Measurements from ENCODE around the gene TSC1. TPM values are rescaled to one million over a fixed set of nuclear protein-coding genes. Genes with fewer than 3 reads are reported as not detected.

The TSC1 gene
- total and polyA plus RNA-seq, 10 of the 15 experiments (the other 5 are each of a cell fraction or from before 2014, with no cell fraction given), result 4.0 to 48.0 (median 14.9) TPM

- in situ Hi-C loops (cut with MboI), result no loop called here
- ChIA-PET POLR2A (no interaction called here), RAD21 (ENCODE audit: unreplicated experiment) (no interaction called here), SMC1A (ENCODE audit: uncharacterized antibody, unreplicated experiment) (no interaction called here), CTCF (interaction anchor here (0.7 to 1.4 kb wide), 3 partner anchors 8 to 39 kb away, joined by 3 read pairs; no protein-coding TSS in a partner anchor)
- ATAC-seq (no peak), FAIRE-seq (no peak), DNase-seq (ENCODE audit: low read depth, low spot score) (no peak)
- Histone ChIP-seq H3K27ac (ENCODE audit: control insufficient read depth, insufficient read depth) (no peak overlapping the region), H4K20me1 (ENCODE audit: control insufficient read depth, insufficient read depth) (no peaks in the 10 kb centered on the region), H3K9ac (ENCODE audit: control insufficient read depth, insufficient read depth, low read length) (no peak overlapping the region), H3K4me2 (ENCODE audit: control insufficient read depth, insufficient read depth) (no peak overlapping the region), H3K4me3 (no peak overlapping the region), H3K4me1 (ENCODE audit: control insufficient read depth, insufficient read depth, low read length) (no peaks in the 10 kb centered on the region), H3K9me3 (replicated peaks; ENCODE audit: control insufficient read depth, insufficient read depth, low read length) (no peaks in the 10 kb centered on the region), H2AFZ (ENCODE audit: control insufficient read depth, low read depth, low read length) (no peak overlapping the region), H3K27me3 (replicated peaks in 1 of 2; ENCODE audit: control insufficient read depth in 2 of 2, insufficient read depth in 2 of 2, low read length in 1 of 2) (peaks cover 4 to 8% of the 10 kb centered on the region in 2 experiments; a peak in 2 of 4 replicates), H3K36me3 (ENCODE audit: control insufficient read depth in 2 of 2, insufficient read depth in 2 of 2, low read length in 1 of 2) (no peaks in the 10 kb centered on the region), H3K79me2 (ENCODE audit: control insufficient read depth, insufficient read depth, low read length) (no peaks in the 10 kb centered on the region)
- WGBS (ENCODE audit: insufficient coverage, insufficient replicate concordance, low lambda C conversion rate, missing lambda C conversion rate), result 59% methylated on average over 9 of the region's 11 CpGs
- BruUV-seq (replicated peaks), result no TSS peak
- no peak for TF ChIP-seq RELB (IDR thresholded peaks at IDR 0.05; ENCODE audit: low read depth)
- no peak for TF ChIP-seq ZSCAN29 (IDR thresholded peaks at IDR 0.05)
- TF ChIP-seq NFYB (IDR thresholded peaks at IDR 0.05; ENCODE audit: insufficient read depth, low read depth, low read length), result no peak
- no peak for TF ChIP-seq ZNF687 (IDR thresholded peaks at IDR 0.05)
- TF ChIP-seq MXI1 (IDR thresholded peaks at IDR 0.05; ENCODE audit: low read depth, low read length), result no peak
- TF ChIP-seq CBX5 (IDR thresholded peaks at IDR 0.05; ENCODE audit: low read depth), result no peak
- TF ChIP-seq SUZ12 (IDR thresholded peaks at IDR 0.05; ENCODE audit: unreplicated experiment), result no peak
- TF ChIP-seq BMI1 (IDR thresholded peaks at IDR 0.05; ENCODE audit: borderline replicate concordance), result no peak
- TF ChIP-seq E2F8 (IDR thresholded peaks at IDR 0.05; ENCODE audit: low read depth, partially characterized antibody), result no peak
- no peak for TF ChIP-seq ATF3 (IDR thresholded peaks at IDR 0.05; ENCODE audit: borderline replicate concordance, extremely low read depth, low read depth, low read length)
- no peak for TF ChIP-seq CHD2 (IDR thresholded peaks at IDR 0.05; ENCODE audit: borderline replicate concordance, low read depth, low read length)
- TF ChIP-seq SIX5 (IDR thresholded peaks at IDR 0.05; ENCODE audit: low read depth, low read length, severe bottlenecking), result no peak
- no peak for TF ChIP-seq NFXL1 (IDR thresholded peaks at IDR 0.05; ENCODE audit: borderline replicate concordance)
- intact Hi-C loops (cut with micrococcal nuclease; ENCODE audit: unreplicated experiment), result no loop called here
These were observed 39.2 kb upstream of the TSC1 start for GRCh38 chr9:132983491-132984201.
